Vagina (tissue), 2 donors: ENCODE data around the gene PATJ. TPM values are rescaled to one million over a fixed set of nuclear protein-coding genes. Genes with fewer than 3 reads are reported as not detected.
"Not testable (repeated sequence)": the region's sequence is repeated elsewhere in the genome, so short reads cannot be mapped to it uniquely, and the experiment has no call there.

Experiments used
- DNase-seq, 2 donors: peaks; one replicate each; pipeline ENCODE4 v3.0.0-alpha.2; 2017; ENCODE audit errors: extremely low spot score in 2 of 2
- H3K27ac ChIP-seq: fragments of 200-600 bp; sonication (generic); one replicate; pipeline ENCODE4 v1.5.1; 2019
- H3K27me3 ChIP-seq: fragments of 200-600 bp; sonication (generic); one replicate; pipeline ENCODE4 v1.5.1; 2019
- H3K36me3 ChIP-seq, 2 donors: fragments of 200-600 bp; sonication (generic); one replicate each; pipeline ENCODE4 v1.5.1; 2017 to 2019
- H3K4me1 ChIP-seq: fragments of 200-600 bp; sonication (generic); one replicate; pipeline ENCODE4 v1.5.1; 2019
- H3K4me3 ChIP-seq, 2 donors: fragments of 200-600 bp; sonication (generic); 1 replicate in 1 of 2; 2 replicates in 1 of 2; pipeline ENCODE4 v1.5.1; 2016 to 2019
- H3K9me3 ChIP-seq: fragments of 200-600 bp; sonication (generic); one replicate; pipeline ENCODE4 v1.5.1; 2019
- POLR2A ChIP-seq, 2 donors: fragments of 450-650 bp; IDR thresholded peaks; one replicate each; pipeline ENCODE4 v1.6.1; 2017; ENCODE audit warnings: antibody characterized with exemption in 2 of 2, mild to moderate bottlenecking in 2 of 2, moderate library complexity in 2 of 2
- POLR2AphosphoS5 ChIP-seq, 2 donors: sonication (generic); formaldehyde crosslinking; IDR thresholded peaks; one replicate each; pipeline ENCODE4 v1.9.0; 2017; ENCODE audit warnings: antibody characterized with exemption in 2 of 2, mild to moderate bottlenecking in 2 of 2, low read depth in 1 of 2; ENCODE audit not compliant: insufficient read depth in 1 of 2
- intact Hi-C: fragments of 100-400 bp; cut with DNase I; formaldehyde crosslinking; loops from one replicate; pipeline ENCODE4 v1.15.1; 2023
- total RNA-seq: library from RNA; depleted of rRNA; stranded (reverse); fragments of >200 nt; gene quantifications from one replicate; pipeline ENCODE4 v1.2.3, GENCODE V29; 2016
- TF ChIP-seq, protein P1 (sequence below), 3 experiments: fragments of 450-650 bp in 2 of 3; fragments of 200-600 bp in 1 of 3; sonication (generic) in 1 of 3; IDR thresholded peaks; one replicate each; pipeline ENCODE4 v1.5.1; 2017 to 2019; ENCODE audit warnings: antibody characterized with exemption in 3 of 3, mild to moderate bottlenecking in 2 of 3, moderate library complexity in 2 of 3

The PATJ gene
- total RNA-seq, 1 donor from 2014 or later: 83.2 TPM

DNA sequence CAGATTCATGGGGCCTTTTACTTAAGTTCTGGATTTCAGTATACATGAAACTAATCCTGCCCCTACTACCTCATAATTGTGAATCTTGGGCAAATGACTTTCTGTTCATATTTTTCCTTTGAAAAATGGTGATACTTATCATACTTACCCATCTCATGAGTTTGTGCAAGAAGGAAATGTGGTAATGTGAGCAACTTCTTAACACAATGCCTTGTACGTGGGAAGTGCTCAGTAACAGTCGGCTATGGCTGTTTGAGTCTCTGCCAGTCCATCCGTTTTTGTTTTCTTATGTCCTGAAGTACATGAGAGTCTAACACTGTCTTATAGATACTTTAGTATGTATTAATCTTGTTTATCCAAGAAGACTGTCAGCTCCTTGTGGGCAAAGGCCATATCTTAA lies 86.5 kb downstream of the PATJ start:
- Histone ChIP-seq H3K36me3 (peaks cover 0 to 23% of the 10 kb centered on the region in 2 donors), H3K4me3 (no peak overlapping the region)
- intact Hi-C loops: no loop called here

DNA sequence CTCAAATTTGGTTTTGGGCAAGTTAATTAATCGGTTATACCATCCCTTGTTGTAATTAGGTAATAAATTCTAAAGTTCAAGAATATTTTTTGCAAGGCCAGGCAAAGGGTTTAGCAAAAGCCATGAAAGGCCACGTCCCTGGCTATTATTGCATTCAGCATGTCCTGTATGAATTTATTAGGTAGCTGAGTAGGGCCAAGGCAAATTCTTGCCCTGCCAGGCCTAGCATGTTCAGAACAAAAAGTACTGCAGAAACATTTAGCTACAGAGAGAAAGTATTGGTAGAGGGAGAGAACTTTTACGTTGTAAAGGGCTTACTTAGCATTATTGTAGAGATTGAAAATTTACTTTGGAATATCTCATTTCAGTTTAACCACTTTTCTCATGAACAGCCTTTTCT lies 94.4 kb downstream of the PATJ start:
- TF ChIP-seq POLR2AphosphoS5 (IDR thresholded peaks at IDR 0.05; ENCODE audit: insufficient read depth in 1 of 2, low read depth in 1 of 2): peak in 1 of 2 donors; percentile 62
- TF ChIP-seq, protein P1, sequence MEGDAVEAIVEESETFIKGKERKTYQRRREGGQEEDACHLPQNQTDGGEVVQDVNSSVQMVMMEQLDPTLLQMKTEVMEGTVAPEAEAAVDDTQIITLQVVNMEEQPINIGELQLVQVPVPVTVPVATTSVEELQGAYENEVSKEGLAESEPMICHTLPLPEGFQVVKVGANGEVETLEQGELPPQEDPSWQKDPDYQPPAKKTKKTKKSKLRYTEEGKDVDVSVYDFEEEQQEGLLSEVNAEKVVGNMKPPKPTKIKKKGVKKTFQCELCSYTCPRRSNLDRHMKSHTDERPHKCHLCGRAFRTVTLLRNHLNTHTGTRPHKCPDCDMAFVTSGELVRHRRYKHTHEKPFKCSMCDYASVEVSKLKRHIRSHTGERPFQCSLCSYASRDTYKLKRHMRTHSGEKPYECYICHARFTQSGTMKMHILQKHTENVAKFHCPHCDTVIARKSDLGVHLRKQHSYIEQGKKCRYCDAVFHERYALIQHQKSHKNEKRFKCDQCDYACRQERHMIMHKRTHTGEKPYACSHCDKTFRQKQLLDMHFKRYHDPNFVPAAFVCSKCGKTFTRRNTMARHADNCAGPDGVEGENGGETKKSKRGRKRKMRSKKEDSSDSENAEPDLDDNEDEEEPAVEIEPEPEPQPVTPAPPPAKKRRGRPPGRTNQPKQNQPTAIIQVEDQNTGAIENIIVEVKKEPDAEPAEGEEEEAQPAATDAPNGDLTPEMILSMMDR (IDR thresholded peaks at IDR 0.05): no peak
- TF ChIP-seq POLR2A (IDR thresholded peaks at IDR 0.05): no peak
- no peaks in the 10 kb centered on the region for H3K4me1 ChIP-seq
- no peaks in the 10 kb centered on the region for H3K9me3 ChIP-seq
- no peak overlapping the region for H3K4me3 ChIP-seq
- intact Hi-C loops: no loop called here
- no peaks in the 10 kb centered on the region for H3K27me3 ChIP-seq
- H3K27ac ChIP-seq: no peak overlapping the region
- no peaks in the 10 kb centered on the region for H3K36me3 ChIP-seq
- DNase-seq: no peak

More for the DNA sequence above, 86.5 kb downstream of the PATJ start:
- DNase-seq: no peak
- Histone ChIP-seq H3K27me3 (no peaks in the 10 kb centered on the region), H3K4me1 (no peaks in the 10 kb centered on the region), H3K27ac (no peak overlapping the region), H3K9me3 (no peaks in the 10 kb centered on the region)
- TF ChIP-seq, protein P1 (IDR thresholded peaks at IDR 0.05): no peak
- TF ChIP-seq POLR2A (IDR thresholded peaks at IDR 0.05): no peak
- TF ChIP-seq POLR2AphosphoS5 (IDR thresholded peaks at IDR 0.05; ENCODE audit: insufficient read depth in 1 of 2, low read depth in 1 of 2): no peak

DNA sequence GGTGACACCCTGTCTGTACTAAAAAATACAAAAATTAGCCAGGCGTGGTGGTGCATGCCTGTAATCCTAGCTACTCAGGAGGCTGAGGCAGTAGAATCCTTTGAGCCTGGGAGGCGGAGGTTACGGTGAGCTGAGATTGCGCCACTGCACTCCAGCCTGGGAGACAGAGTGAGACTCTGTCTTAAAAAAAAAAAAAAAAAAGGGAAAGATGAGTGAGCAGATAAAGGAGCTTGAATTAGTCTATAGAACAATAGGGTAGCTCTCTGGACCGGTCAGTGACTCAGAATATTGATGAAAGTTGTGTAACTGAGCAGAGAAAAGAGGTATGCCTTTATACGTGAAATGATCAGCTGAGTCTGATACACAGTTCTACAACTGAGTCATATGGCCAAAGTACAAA lies 95.3 kb downstream of the PATJ start:
- H3K4me3 ChIP-seq, H3K27me3 ChIP-seq, H3K4me1 ChIP-seq, H3K9me3 ChIP-seq, H3K36me3 ChIP-seq, intact Hi-C loops, H3K27ac ChIP-seq, DNase-seq: not testable (repeated sequence)

DNA sequence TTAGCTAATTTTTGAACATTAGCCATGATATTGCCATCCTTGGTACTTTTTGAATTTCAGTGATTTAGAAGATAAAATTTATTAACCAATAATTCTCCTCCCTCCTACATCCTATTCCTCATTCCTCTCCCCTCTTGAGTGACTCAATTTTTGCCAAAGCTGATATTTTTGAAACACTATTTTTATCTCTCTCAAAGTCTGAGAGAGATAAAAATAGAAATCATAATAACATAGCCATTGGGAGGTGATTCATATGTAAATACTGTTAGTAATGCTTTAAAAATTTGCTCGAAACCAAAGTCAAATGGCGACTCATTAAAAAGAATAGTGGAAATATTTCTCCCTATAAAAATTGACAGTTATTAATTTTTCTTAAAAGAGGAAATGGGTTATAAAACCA lies 97.4 kb downstream of the PATJ start:
- Histone ChIP-seq H3K4me3 (no peak overlapping the region), H3K9me3 (no peaks in the 10 kb centered on the region), H3K27ac (no peak overlapping the region), H3K4me1 (no peaks in the 10 kb centered on the region), H3K27me3 (no peaks in the 10 kb centered on the region), H3K36me3 (no peaks in the 10 kb centered on the region)
- TF ChIP-seq POLR2AphosphoS5 (IDR thresholded peaks at IDR 0.05; ENCODE audit: insufficient read depth in 1 of 2, low read depth in 1 of 2) (no peak), POLR2A (IDR thresholded peaks at IDR 0.05) (no peak)
- no peak for DNase-seq
- intact Hi-C loops: no loop called here

DNA sequence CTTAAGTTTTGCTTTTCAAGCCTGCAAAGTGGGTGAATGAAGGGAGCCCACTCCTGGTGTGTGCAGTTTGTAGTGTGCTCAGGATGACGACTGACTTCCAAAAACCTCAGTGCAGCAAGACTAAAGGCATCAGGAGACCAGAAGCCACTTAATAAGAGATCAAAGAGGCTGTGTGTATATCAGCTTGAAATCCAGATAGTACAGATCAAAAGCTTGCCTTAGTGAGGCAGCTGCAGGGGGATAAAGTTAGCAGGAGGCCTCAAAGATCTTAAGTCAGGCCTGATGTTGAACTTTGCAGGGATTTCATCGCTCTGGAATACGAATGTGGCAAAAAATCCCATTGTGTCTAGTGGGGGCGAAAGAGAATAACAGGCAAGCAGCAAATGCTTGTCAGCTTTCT lies 99.8 kb downstream of the PATJ start:
- TF ChIP-seq, protein P1 (IDR thresholded peaks at IDR 0.05): no peak
- TF ChIP-seq POLR2A (IDR thresholded peaks at IDR 0.05) (no peak), POLR2AphosphoS5 (IDR thresholded peaks at IDR 0.05; ENCODE audit: insufficient read depth in 1 of 2, low read depth in 1 of 2) (no peak)
- no peaks in the 10 kb centered on the region for H3K9me3 ChIP-seq
- DNase-seq: no peak
- no peaks in the 10 kb centered on the region for H3K4me1 ChIP-seq
- H3K4me3 ChIP-seq: no peak overlapping the region
- no peaks in the 10 kb centered on the region for H3K36me3 ChIP-seq
- intact Hi-C loops: no loop called here
- H3K27ac ChIP-seq: no peak overlapping the region
- no peaks in the 10 kb centered on the region for H3K27me3 ChIP-seq

DNA sequence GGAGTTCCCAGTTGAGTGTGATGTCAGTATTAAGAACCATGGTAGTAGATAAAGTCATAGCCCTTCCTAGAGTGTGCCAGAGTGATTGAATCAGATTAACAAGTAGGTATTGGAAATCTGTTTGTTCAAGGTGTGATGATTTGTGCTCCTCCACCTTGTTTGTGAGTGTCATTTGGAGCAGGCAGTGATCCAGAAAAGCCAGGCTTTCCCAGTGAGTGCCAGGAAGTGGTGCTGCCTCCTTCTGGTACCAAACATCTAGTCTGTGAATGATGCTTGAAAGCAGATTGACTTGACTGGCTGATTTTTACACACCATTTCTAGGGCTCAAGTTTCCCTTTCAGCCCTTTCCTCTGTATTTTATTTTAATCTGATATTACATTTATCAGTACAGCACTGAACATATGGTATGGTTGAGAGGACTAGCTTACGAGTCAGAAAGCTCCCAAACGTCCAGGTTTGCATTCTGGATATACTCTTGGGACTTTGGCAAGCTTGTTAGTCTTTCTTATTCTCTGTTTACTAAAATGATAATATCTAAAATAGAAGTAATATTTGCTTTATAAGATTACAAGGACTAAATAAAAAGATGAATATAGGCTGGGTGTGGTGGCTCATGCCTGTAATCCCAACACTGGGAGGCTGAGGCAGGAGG lies 100.7 kb downstream of the PATJ start:
- Histone ChIP-seq H3K4me3 (no peak overlapping the region), H3K36me3 (no peaks in the 10 kb centered on the region)
- intact Hi-C loops: no loop called here

More for the DNA sequence above, 100.7 kb downstream of the PATJ start:
- Histone ChIP-seq H3K9me3 (no peaks in the 10 kb centered on the region), H3K27ac (no peak overlapping the region), H3K27me3 (no peaks in the 10 kb centered on the region), H3K4me1 (no peaks in the 10 kb centered on the region)
- no peak for DNase-seq
- TF ChIP-seq POLR2AphosphoS5 (IDR thresholded peaks at IDR 0.05; ENCODE audit: insufficient read depth in 1 of 2, low read depth in 1 of 2): no peak
- TF ChIP-seq, protein P1 (IDR thresholded peaks at IDR 0.05): no peak
- TF ChIP-seq POLR2A (IDR thresholded peaks at IDR 0.05): no peak
